Type B pancreatic cell (in vitro differentiated cells): ENCODE results near the gene OR8G5. TPM values are rescaled to one million over a fixed set of nuclear protein-coding genes. Genes with fewer than 3 reads are reported as not detected.

Experiments
- DNase-seq: peaks from one replicate; pipeline ENCODE4 v3.0.0; 2021; ENCODE audit warnings: mixed read lengths; ENCODE audit not compliant: unreplicated experiment; ENCODE audit errors: extremely low spot score
- H3K27ac Mint-ChIP-seq: 2 replicates; pipeline ENCODE4 v1.8.0; 2021; ENCODE audit warnings: mild to moderate bottlenecking, mixed read lengths
- H3K27me3 Mint-ChIP-seq: 2 replicates; pipeline ENCODE4 v1.8.0; 2021; ENCODE audit warnings: mixed read lengths
- H3K36me3 Mint-ChIP-seq: 2 replicates; pipeline ENCODE4 v1.8.0; 2021; ENCODE audit warnings: mixed read lengths
- H3K4me1 Mint-ChIP-seq: one replicate; pipeline ENCODE4 v1.8.0; 2021; ENCODE audit warnings: mixed read lengths; ENCODE audit not compliant: unreplicated experiment
- H3K4me3 Mint-ChIP-seq: 2 replicates; pipeline ENCODE4 v1.8.0; 2021; ENCODE audit warnings: mild to moderate bottlenecking, mixed read lengths
- H3K9me3 Mint-ChIP-seq: 2 replicates; pipeline ENCODE4 v1.8.0; 2021; ENCODE audit warnings: mixed read lengths
- CTCF ChIP-seq: fragments of 200-600 bp; sonication (generic); conservative IDR thresholded peaks from 2 replicates; pipeline ENCODE4 v1.5.0; 2021; ENCODE audit warnings: antibody characterized with exemption, mild to moderate bottlenecking
- total RNA-seq: library from RNA; stranded (reverse); gene quantifications from 2 replicates; pipeline ENCODE4 v1.2.1, GENCODE V29; 2021; ENCODE audit warnings: low replicate concordance

OR8G5 gene
- total RNA-seq, 1 donor from 2014 or later = not detected

GRCh38 chr11:124311670-124312069 is 55.5 kb downstream of the OR8G5 start:
- DNase-seq = no peak
- Mint-ChIP-seq H3K4me3 (no peak overlapping the region), H3K36me3 (no peaks in the 10 kb centered on the region), H3K9me3 (no peaks in the 10 kb centered on the region), H3K27me3 (peaks cover 10% of the 10 kb centered on the region), H3K4me1 (no peaks in the 10 kb centered on the region), H3K27ac (no peak overlapping the region)
- no peak for TF ChIP-seq CTCF

- H3K9me3 Mint-ChIP-seq = no peaks in the 10 kb centered on the region
- DNase-seq = no peak
- no peaks in the 10 kb centered on the region for H3K36me3 Mint-ChIP-seq
- TF ChIP-seq CTCF = no peak
- H3K27me3 Mint-ChIP-seq = peaks cover 14% of the 10 kb centered on the region
- no peaks in the 10 kb centered on the region for H3K4me1 Mint-ChIP-seq
- no peak overlapping the region for H3K27ac Mint-ChIP-seq
- no peak overlapping the region for H3K4me3 Mint-ChIP-seq
These were observed 57.0 kb downstream of the OR8G5 start for GRCh38 chr11:124313131-124313530.

GRCh38 chr11:124313849-124314248 is 57.7 kb downstream of the OR8G5 start, which contains the start of gene OR8D1:
Gene OR8D1, minus strand, starts transcription at chr11:124313949. Its CDS starts 3,183 bp downstream, at chr11:124310766.
- H3K27ac Mint-ChIP-seq = no peak within 1 kb of the TSS
- no peaks in the 10 kb centered on the region for H3K4me1 Mint-ChIP-seq

GRCh38 chr11:124315052-124315451 is 58.9 kb downstream of the OR8G5 start:
- TF ChIP-seq CTCF = no peak
- Mint-ChIP-seq H3K9me3 (no peaks in the 10 kb centered on the region), H3K4me1 (no peaks in the 10 kb centered on the region), H3K36me3 (no peaks in the 10 kb centered on the region), H3K27ac (no peak overlapping the region), H3K4me3 (no peak overlapping the region), H3K27me3 (peaks cover 17% of the 10 kb centered on the region)
- no peak for DNase-seq

More at GRCh38 chr11:124313849-124314248, 57.7 kb downstream of the OR8G5 start, which contains the start of gene OR8D1:
- no peaks in the 10 kb centered on the region for H3K9me3 Mint-ChIP-seq
- H3K36me3 Mint-ChIP-seq = no peaks in the 10 kb centered on the region
- no peak for DNase-seq
- H3K27me3 Mint-ChIP-seq = peaks cover 15% of the 10 kb centered on the region
- no peak for TF ChIP-seq CTCF
- no peak within 1 kb of the TSS for H3K4me3 Mint-ChIP-seq

Other genes with a start within 250 kb of the OR8G5 start
- not detected in 2 replicates for gene OR10G4, start 243.4 kb upstream of the OR8G5 start, total RNA-seq
- gene OR10G9, start 233.4 kb upstream of the OR8G5 start, total RNA-seq = not detected in 2 replicates
- gene OR10G8, start 229.6 kb upstream of the OR8G5 start, total RNA-seq = not detected in 2 replicates
- not detected in 2 replicates for gene OR10G7, start 215.1 kb upstream of the OR8G5 start, total RNA-seq
- 29.7 and 42.9 TPM in 2 replicates for gene VWA5A, start 140.9 kb upstream of the OR8G5 start, total RNA-seq
- 0.26 TPM in 1 of 2 replicates, not detected in the other for gene OR10D3, start 73.0 kb upstream of the OR8G5 start, total RNA-seq
- not detected in 2 replicates for gene OR8G1, start 15.3 kb upstream of the OR8G5 start, total RNA-seq
- gene OR8D1, start 57.6 kb downstream of the OR8G5 start, total RNA-seq = not detected in 2 replicates
- gene OR8D2, start 63.8 kb downstream of the OR8G5 start, total RNA-seq = not detected in 2 replicates
- gene OR8B2, start 128.1 kb downstream of the OR8G5 start, total RNA-seq = not detected in 2 replicates
- not detected in 2 replicates for gene OR8B3, start 142.6 kb downstream of the OR8G5 start, total RNA-seq
- gene OR8B4, start 168.5 kb downstream of the OR8G5 start, total RNA-seq = not detected in 2 replicates
- gene OR8B8, start 189.3 kb downstream of the OR8G5 start, total RNA-seq = 0.14 TPM in 1 of 2 replicates, not detected in the other